GM13976 (cell line): ENCODE results near the gene EXOC6B.

ENCODE experiments used
- DNase-seq: peaks from one replicate; pipeline ENCODE4 v3.0.0; 2012; ENCODE audit warnings: low spot score
- CTCF ChIP-seq: IDR thresholded peaks from 2 replicates; pipeline ENCODE4 v1.5.1; 2012; ENCODE audit warnings: borderline replicate concordance, mild to moderate bottlenecking; ENCODE audit not compliant: insufficient read depth; ENCODE audit errors: extremely low read depth, missing control alignments, control extremely low read depth
- in situ Hi-C: fragments of 300-500 bp; cut with MboI; formaldehyde crosslinking; loops from one replicate; pipeline ENCODE4 v1.12.0; 2022; ENCODE audit warnings: low sequenced_read_pairs, mixed read lengths, inconsistent platforms; ENCODE audit not compliant: unreplicated experiment

The EXOC6B gene

GRCh38 chr2:72208225-72208624, 617.6 kb downstream of the EXOC6B start:
- TF ChIP-seq CTCF, result no peak
- in situ Hi-C loops, result no loop called here
- no peak for DNase-seq

GRCh38 chr2:72207334-72207733, 618.5 kb downstream of the EXOC6B start:
- in situ Hi-C loops, result no loop called here
- no peak for DNase-seq
- TF ChIP-seq CTCF, result no peak

- in situ Hi-C loops, result no loop called here
- DNase-seq, result no peak
Measured at GRCh38 chr2:72205504-72205881, 620.3 kb downstream of the EXOC6B start.

GRCh38 chr2:72204786-72205503, 620.9 kb downstream of the EXOC6B start:
- no peak for TF ChIP-seq CTCF
- no peak for DNase-seq
- in situ Hi-C loops, result no loop called here

More at GRCh38 chr2:72205504-72205881, 620.3 kb downstream of the EXOC6B start:
- no peak for TF ChIP-seq CTCF

GRCh38 chr2:72204156-72204785, 621.6 kb downstream of the EXOC6B start:
- no peak for TF ChIP-seq CTCF
- in situ Hi-C loops, result no loop called here
- no peak for DNase-seq

GRCh38 chr2:72198532-72199241, 627.1 kb downstream of the EXOC6B start:
- in situ Hi-C loops, result no loop called here
- DNase-seq, result no peak
- TF ChIP-seq CTCF, result no peak
